Ureter (tissue), 1 donor: ENCODE results near the gene EXOC6B. TPM values are rescaled to one million over a fixed set of nuclear protein-coding genes. Genes with fewer than 3 reads are reported as not detected.
"Not testable (repeated sequence)": the region's sequence is repeated elsewhere in the genome, so short reads cannot be mapped to it uniquely, and the experiment has no call there.

ENCODE experiments used
- DNase-seq: peaks from one replicate; pipeline ENCODE4 v3.0.0-alpha.2; 2020; ENCODE audit warnings: low spot score
- total RNA-seq: library from RNA; stranded (reverse); gene quantifications from one replicate; pipeline ENCODE4 v1.2.4, GENCODE V29; 2023
- donor health status: DM: yes; HTN: yes; CAD: no.

EXOC6B gene
- total RNA-seq, 1 donor from 2014 or later, result 84.8 TPM

DNA sequence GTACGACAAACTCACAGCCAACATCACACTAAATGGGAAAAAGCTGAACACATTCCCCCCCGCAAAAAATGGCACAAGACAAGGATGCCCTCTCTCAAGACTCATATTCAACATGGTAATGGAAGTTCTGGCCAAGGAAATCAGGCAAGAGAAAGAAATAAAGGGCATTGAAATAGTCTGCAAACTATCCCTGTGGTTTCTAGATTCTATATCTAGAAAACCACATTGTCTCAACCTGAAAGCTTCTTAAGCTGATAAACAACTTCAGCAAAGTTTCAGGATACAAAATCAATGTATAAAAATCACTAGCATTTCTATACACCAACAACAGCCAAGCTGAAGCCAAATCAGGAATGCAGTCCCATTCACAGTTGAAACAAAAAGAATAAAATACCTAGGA lies 383.6 kb downstream of the EXOC6B start:
- no peak for DNase-seq

DNA sequence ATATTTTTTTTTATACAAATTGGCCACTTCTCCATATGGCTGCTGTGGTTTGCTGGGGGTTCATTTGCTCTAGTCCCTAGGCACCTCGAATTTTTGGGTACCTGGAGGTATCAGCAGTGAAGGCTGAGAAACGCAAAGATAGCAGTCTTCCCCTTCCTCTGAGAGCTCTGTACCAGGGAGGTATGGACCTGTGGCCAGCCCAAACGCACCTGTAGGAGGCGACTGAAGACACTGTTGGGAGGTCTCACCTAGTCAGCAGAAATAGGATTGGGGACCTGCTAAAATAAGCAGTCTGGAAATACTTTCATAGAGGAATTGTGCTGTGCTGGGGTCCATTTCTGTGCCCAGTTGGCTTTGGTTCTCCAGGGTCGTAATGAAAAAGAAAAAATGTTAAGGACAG lies 385.9 kb downstream of the EXOC6B start:
- no peak for DNase-seq

DNA sequence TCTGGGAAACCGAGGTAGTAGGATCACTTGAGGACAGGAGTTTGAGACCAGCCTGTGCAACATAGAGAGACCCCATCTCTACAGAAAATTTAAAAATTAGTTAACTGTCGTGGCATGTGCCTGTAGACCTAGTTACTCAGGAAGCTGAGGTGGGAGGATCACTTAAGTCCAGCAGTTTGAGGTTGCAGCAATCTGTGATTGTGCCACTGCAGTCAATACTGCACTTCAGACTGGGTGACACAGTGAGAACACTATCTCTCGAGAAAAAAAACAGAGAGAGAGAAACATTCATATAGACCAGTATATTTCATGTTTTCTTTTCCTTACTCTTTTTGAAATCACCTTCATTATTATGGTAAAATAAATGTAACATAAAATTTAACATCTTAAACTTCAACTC lies 387.5 kb downstream of the EXOC6B start:
- no peak for DNase-seq

DNA sequence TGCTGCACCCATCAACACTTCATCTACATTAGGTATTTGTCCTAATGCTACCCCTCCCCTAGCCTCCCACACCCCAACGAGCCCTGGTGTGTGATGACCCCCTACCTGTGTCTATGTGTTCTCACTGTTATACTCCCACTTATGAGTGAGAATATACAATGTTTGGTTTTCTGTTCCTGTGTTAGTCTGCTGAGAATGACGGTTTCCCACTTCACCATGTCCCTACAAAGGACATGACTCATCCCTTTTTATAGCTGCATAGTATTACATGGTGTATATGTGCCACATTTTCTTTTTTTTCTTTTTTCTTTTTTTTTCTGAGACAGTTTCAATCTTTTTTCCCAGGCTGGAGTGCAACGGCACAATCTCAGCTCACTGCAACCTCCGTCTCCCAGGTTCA lies 394.1 kb downstream of the EXOC6B start:
- DNase-seq, result no peak

DNA sequence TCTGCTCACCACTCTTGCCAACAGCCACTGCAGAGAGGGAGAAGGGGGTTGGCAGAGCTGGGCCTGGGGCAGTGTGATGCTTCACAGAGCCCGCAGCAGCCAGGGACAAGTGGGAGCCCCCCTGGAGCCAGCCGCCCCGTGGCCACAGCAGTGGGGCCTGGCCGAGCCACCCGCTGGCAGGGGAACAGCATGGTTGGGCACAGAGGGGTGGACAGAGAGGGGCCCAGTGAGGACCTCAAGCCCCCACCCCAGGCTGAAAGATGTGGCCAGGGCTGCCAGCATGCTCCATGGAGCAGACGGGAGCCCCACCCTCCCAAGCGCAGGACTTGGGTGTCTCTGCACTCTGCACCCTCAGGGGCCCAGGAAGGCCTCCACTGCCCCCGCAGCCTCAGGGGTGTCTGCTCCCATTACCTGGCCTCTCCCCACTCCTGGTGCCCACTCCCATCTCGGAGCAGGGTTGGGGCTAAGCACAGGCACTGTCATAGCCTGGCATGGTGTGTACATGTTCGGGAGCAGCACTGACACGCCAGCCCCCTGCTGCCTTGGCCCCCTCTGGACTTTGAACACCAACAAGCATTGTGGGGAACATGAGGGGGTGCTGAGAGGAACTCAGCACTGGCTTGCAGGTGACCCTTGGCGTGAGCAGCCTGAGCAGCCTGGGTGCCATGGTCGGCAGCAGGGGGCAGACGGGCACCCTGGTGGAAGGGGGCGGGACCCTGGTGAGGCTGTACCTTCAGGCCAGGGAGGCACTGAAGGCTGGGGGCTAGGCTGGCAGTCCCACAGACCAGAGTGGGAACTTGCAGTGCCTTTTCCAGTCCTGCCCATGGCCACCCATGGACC lies 398.6 kb downstream of the EXOC6B start:
- DNase-seq, result no peak

DNA sequence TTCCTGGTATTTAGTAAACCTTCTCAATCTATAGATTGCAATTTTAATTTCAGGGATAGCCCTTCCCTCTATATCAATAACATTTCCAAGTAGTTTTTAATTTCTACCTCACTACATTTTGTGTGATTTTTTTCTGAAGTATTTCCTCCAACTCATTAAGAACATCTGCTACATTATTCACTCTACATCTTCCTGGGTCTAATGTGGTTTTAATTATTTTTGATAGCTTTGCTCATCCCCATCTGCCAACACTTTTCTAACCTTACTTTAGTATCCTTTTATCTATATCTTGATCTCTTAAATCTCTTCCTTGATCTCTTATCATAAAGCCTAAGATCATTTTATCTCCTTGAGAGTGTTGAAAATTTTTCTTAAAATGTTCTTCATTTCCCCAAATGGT lies 399.8 kb downstream of the EXOC6B start:
- no peak for DNase-seq

DNA sequence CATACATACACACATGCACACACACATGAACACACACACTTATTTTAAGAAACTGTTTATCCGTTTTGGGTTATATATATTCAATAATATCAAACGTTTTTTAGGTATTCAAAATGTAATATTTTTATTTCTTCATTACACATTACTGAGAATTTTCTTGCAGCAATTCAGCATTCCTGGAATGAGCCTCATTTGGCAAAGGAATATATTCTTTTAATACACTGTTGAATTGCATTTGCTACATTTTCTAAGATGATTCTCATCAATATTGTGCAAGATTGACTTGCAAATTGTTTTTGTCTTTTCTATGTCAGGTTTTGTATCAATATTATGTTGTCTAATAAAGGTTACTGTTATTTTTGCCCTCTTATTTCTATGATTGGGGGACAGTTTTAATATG lies 402.1 kb downstream of the EXOC6B start:
- no peak for DNase-seq

DNA sequence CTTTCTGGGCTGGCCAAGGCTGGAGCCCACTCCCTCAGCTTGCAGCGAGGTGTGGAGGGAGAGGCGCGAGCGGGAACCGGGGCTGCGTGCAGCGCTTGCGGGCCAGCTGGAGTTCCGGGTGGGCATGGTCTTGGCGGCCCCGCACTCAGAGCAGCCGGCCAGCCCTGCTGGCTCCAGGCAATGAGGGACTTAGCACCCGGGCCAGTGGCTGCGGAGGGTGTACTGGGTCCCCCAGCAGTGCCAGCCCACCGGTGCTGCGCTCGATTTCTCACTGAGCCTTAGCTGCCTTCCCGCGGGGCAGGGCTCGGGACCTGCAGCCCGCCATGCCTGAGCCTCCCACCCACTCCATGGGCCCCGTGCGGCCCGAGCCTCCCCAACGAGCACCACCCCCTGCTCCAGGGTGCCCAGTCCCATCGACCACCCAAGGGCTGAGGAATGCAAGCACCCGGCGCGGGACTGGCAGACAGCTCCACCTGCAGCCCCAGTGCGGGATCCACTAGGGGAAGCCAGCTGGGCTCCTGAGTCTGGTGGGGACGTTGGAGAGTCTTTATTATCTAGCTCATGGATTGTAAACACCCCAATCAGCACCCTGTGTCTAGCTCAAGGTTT lies 404.0 kb downstream of the EXOC6B start:
- DNase-seq, result not testable (repeated sequence)

DNA sequence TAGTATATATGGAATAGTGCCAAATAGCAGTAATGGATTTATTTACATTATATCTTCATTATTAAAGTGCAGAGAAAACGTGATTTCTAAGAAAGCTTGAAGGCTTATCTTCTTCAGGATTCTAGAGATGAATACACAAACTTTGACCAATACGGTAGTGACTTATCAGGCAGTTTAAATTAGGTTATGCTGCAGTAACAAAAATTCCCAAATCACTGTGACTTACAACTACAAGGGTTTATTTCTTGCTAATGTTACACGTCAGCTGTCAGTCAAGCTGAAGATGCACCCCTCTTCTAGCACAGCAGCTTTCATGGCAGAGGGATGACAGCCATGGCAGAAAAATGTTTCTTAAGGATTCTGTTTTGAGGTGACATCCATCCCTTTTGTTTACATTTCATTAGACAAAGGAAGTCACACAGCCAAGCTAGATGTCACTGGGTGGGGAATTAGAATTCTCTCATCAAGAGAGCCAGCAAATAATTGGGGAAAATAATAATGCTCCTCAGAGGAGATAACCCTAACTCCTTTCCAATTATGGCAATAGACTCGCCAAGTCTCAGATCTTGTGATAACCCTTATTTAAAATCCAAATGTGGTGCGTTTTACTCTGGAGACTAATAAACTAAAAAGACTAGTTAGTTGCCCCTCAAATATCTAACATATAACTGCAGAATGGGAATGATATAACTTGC lies 409.9 kb downstream of the EXOC6B start:
- DNase-seq, result no peak

DNA sequence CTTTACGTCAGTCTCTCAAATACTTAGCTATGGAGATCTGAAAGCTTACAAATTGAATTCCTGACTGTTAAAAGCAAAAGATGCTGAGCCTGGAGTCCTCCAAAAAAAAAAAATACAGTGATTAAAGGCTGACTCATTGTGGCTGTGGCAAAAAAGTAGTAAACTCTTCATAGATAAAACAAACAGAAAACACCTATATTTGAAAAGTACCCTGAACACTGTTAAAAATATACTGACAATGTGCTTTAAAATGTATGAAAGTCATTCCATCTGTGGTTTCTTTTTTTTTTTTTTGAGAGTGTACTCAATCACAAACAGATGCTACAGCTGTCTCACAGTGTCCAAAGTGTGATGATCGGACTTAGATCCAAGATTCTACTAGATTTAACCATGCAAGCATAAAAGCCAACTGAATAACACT lies 410.6 kb downstream of the EXOC6B start:
- DNase-seq, result no peak

DNA sequence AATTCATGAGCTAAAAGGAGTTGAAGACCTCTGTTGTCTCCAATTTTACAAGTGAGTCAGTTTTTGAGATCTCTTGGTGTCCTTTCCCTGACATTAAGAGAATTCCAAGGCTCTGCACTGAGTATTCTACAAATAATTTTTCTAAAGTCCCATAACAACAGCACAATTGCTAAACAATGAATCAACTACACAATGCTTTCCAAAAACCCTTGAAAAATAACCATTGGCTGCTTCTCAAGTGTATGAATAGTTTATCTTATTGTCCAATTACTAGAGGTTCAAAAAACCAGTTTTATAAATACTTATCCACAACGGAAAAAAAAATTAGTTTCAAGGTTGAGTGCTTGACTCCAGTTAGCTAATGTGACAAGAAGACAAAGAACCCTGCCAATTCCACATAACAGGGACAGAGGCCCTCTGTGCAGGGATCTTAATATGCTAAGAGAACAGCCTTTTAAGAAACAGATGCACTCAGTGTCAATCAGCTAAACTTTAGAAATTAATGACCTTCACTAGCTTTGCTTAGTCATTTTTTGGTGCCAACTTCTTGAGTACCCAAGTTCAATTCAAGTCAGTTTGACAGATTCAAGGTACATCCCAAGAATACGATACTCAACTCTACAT lies 411.6 kb downstream of the EXOC6B start:
- no peak for DNase-seq

DNA sequence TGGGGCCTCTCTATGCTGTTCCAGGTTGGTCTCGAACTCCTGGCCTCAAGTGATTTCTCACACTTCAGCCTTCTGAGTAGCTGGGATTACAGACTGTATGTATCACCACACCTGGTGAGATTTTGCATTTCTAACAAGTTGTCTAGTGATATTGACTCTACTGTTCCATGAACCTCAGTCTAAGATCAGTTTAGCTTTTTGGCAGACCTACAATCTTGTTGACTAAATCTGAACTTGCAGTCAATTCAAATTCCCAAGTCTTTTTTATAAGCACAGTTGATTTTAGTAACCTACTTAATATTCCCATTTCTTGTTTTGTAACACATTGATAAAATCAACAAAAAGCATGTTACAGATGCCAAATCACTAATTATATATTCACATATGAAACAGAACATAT lies 412.1 kb downstream of the EXOC6B start:
- no peak for DNase-seq

DNA sequence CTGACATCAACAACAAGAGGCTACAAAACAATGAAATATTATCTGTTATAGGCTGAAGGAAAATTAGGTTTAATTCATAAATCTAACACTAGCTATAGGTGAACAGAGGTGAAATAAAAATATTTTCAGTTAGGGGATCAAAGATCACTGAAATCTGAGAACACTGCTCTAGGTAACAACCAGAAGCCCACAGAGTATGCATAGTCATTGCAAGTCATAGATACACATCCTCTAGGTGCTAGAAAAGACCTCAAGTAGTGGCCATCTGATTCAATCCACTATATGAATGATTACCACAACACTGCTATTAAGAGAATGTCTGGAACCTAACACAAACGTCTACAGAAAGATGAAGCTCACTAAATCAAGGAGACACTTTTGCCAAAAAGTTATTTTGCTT lies 413.6 kb downstream of the EXOC6B start:
- no peak for DNase-seq

DNA sequence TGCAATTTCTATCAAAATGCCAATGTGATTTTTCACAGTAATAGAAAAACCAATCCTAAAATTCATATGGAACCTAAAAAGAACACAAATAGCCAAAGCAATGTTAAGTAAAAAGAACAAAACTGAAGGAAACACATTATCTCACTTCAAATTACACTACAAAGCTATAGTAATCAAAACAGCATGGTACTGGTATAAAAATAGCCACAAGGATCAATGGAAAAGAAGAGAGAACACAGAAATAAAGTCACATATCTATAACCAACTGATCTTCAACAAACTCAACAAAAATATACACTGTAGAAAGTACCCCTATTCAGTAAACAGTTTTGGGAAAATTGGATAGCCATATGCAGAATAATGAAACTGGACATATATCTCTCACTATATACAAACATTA lies 426.0 kb downstream of the EXOC6B start:
- DNase-seq, result no peak

DNA sequence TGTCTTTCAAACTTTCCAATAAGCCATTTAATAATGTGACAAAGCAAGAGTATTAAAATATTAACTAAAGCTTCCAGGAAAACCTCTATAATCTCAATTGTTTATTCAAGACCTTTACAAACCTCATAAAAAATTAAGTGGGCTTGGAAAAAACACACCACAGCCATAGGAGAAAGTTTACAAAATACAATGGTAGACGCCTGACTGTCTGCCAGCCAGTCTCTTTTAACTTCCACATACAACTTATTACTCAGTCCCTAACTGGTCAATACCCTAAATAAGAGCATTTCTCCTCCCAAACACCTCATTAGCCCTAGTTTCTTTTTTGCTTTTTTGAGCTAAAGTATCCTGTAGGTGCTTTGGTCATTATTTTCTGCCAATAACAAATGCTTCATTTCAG lies 430.7 kb downstream of the EXOC6B start:
- DNase-seq, result no peak

DNA sequence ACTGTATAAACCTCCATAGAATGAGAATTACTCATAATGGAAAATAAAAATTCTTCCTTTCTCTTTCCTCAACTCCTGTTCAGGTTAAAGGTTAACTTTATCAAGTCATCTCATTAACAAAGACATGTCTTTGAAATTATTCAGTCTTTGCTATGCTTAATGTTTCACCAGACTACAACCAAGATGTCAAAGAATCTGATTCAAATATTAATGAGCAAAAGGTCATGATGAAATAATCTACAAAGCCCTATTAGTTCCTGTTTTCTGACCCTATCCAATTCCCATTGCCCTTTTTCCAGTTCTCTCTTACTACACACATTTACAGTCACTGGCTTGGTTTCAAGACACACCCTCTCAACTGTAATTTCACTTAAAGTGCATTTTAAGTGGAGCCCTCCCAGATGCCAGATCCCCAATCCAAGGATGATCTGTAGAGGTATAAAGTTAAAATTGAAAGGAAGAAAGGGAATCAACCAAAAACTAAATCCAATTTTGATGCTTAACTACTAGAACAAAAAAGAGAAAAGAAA lies 431.2 kb downstream of the EXOC6B start:
- no peak for DNase-seq

DNA sequence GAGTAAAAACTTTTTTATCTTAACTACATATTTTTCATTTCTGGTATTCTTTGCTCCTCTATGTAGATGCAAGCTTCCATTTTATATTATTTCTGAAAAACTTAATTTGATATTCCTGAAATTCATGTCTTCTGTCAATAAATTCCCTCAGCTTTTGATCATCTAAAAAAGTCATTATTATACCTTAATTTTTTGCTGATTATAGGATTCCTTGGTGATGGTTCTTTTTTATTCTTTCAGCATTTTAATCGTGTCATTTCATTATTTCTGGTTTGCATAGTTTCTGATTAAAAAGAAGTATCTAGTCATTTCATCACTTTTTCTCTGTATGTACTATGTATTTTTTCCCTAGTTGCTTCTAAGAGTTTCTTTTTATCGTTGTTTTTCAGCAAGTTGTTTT lies 436.4 kb downstream of the EXOC6B start:
- DNase-seq, result no peak

DNA sequence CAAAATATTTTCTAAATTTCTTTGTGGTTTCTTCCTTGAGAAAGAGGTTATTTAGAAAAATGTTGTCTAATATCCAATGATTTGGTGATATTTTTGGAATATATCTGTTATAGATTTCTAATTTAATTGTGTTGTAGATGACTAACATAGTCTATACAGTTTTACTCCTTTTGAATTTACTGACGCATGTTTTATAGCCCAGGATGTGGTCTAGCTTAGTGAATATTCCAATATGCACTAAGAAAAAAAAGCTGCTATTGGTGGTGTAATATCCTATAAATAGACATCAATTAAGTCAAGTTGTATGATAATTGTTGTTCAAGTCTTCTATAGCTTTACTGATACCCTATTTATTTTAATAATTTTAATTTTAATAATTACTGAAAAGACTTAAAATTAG lies 437.6 kb downstream of the EXOC6B start:
- DNase-seq, result no peak

DNA sequence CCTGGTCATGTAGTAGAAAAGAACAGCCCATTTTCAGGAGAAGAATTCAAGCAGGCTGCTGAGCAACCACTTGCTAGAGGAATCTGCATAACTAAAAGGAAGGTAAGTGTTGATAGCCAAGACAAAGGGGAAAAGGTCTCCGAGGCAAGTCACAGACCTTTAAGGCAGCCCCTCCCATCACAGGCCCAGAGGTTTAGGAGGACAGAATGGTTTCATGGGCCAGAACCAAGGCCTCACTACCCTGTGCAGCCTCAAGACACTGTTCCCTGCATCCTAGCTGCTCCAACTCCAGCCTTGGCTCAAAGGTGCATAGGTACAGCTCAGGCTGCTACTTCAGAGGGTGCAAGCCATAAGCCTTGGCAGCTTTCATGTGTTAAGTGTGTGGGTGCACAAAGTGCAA lies 439.5 kb downstream of the EXOC6B start:
- DNase-seq, result no peak

DNA sequence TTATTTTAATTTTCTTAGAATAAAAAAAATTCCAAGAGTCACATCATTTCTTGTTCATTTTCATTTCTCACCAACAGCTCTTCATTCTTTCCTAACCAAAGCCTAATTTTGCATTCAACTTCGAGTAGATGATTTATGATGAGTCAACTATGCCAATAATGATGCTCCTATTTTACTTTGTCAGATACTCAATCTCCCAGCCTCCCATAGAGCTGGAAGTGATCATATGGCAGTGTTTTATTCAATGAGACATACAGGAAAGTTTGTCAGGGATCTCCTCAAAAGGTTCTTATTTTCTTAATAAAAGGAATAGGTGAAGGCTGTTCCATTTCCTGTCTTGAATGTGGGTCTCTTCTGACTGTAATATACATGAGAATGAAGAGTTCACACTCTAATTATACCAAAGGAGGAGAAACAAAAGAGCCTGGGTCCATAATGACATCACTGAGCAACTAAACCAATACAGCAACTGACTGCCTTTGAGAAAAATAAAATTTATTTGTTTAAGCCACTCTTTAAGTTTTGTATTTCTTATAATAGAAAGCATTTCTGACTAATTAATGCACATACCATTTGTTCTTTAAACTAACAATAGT lies 447.0 kb downstream of the EXOC6B start:
- no peak for DNase-seq

DNA sequence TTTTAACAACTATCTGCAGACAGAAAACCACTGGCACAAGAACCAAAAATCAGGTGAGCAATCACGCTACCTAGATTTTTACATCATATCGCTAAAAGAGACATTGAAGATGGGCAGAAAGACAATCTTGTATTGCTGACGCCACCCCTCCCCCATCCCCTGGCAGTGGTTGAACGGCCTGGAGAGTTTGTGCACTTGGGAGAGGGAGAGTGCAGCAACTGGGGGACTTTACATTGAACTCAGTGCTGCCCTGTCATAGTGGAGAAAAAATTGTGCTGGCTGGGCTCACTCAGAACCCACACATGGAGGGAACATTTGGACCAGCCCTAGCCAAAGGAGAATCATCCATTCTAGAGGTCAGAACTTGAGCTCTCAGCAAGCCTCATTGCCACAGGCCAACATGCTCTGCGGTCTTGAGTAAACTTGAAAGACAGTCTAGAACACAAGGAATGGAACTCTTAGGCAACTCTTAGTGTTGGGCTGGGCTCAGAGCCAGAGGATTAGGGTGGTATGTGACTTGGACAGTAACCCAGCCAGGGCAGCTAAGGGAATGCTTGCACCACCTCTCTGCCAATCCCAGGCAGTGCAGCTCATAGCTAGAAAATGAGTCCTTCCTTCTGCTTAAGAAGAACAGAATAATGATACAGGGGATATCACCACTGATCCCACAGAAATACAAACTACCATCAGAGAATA lies 458.2 kb downstream of the EXOC6B start:
- peak; percentile 48 for DNase-seq
